ENCODE results near the gene GRM7.

DNA sequence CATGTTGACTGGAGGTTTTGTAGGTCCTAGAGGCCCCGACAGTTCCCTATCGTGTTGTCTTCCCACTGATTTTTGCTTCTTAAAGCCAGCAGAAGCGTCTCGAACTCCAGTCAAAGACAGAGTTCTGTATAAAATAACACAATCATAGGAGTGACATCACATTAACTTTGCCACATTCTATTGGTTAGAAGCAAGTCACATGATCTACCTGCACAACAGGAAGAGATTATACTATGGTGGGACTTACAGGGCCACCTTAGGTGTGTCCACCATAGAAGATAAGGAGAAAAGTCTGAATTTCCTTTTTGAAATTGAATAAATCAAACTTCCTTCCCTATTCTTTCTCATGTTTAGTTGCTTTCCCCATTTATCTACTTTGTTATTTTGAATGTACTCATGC, 365.5 kb downstream of the GRM7 start:
- TF ChIP-seq, protein P1, sequence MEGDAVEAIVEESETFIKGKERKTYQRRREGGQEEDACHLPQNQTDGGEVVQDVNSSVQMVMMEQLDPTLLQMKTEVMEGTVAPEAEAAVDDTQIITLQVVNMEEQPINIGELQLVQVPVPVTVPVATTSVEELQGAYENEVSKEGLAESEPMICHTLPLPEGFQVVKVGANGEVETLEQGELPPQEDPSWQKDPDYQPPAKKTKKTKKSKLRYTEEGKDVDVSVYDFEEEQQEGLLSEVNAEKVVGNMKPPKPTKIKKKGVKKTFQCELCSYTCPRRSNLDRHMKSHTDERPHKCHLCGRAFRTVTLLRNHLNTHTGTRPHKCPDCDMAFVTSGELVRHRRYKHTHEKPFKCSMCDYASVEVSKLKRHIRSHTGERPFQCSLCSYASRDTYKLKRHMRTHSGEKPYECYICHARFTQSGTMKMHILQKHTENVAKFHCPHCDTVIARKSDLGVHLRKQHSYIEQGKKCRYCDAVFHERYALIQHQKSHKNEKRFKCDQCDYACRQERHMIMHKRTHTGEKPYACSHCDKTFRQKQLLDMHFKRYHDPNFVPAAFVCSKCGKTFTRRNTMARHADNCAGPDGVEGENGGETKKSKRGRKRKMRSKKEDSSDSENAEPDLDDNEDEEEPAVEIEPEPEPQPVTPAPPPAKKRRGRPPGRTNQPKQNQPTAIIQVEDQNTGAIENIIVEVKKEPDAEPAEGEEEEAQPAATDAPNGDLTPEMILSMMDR (IDR thresholded peaks at IDR 0.05; ENCODE audit: poor library complexity), result no peak
- TF ChIP-seq EZH2phosphoT487 (IDR thresholded peaks at IDR 0.05; ENCODE audit: low read depth, severe bottlenecking, unreplicated experiment), result no peak
- no peak for TF ChIP-seq EZH2 (IDR thresholded peaks at IDR 0.05; ENCODE audit: borderline replicate concordance)
